GM21619 (cell line): ENCODE measurements around the gene ACAP3.

Experiments used
- ATAC-seq: cut with Tn5 transposase; IDR thresholded peaks from one replicate; pipeline ENCODE4 v1.9.1; 2021; ENCODE audit not compliant: unreplicated experiment

The ACAP3 gene

GRCh38 chr1:1331068-1331965, 23.6 kb upstream of the ACAP3 start, which contains the start of gene TAS1R3:
TAS1R3 (plus strand) TSS chr1:1331280; CDS start chr1:1331346, 66 bp downstream.
- no peak for ATAC-seq

- no peak for ATAC-seq
Observed at GRCh38 chr1:1330366-1331067, 22.8 kb upstream of the ACAP3 start.

GRCh38 chr1:1329304-1330210, 21.8 kb upstream of the ACAP3 start:
- ATAC-seq: no peak

- ATAC-seq: no peak
Observed at GRCh38 chr1:1328254-1328653, 20.5 kb upstream of the ACAP3 start.

- ATAC-seq: no peak
Observed at GRCh38 chr1:1327291-1327690, 19.6 kb upstream of the ACAP3 start.

- no peak for ATAC-seq
Observed at GRCh38 chr1:1326075-1326605, 18.4 kb upstream of the ACAP3 start.

GRCh38 chr1:1325288-1326074, 17.8 kb upstream of the ACAP3 start:
- no peak for ATAC-seq

- peak; percentile 67 for ATAC-seq
Observed at GRCh38 chr1:1324524-1325287, 17.0 kb upstream of the ACAP3 start, which contains the start of the genes CPTP and INTS11. CPTP (plus strand) TSS chr1:1324802; CDS start chr1:1326911, 2,109 bp downstream. INTS11 (minus strand) TSS chr1:1324660; CDS start chr1:1324608, 52 bp downstream.

- peak; percentile 24 for ATAC-seq
Observed at GRCh38 chr1:1324084-1324523, 16.4 kb upstream of the ACAP3 start.

GRCh38 chr1:1322952-1323351, 15.2 kb upstream of the ACAP3 start:
- no peak for ATAC-seq

GRCh38 chr1:1322418-1322817, 14.7 kb upstream of the ACAP3 start:
- ATAC-seq: no peak

GRCh38 chr1:1321477-1321876, 13.7 kb upstream of the ACAP3 start:
- no peak for ATAC-seq

- no peak for ATAC-seq
Observed at GRCh38 chr1:1320666-1321448, 13.1 kb upstream of the ACAP3 start.

- no peak for ATAC-seq
Observed at GRCh38 chr1:1319646-1319941, 11.9 kb upstream of the ACAP3 start.

- ATAC-seq: no peak
Observed at GRCh38 chr1:1318777-1319645, 11.3 kb upstream of the ACAP3 start.

GRCh38 chr1:1318131-1318652, 10.5 kb upstream of the ACAP3 start:
- ATAC-seq: no peak

- no peak for ATAC-seq
Observed at GRCh38 chr1:1317420-1317819, 9.7 kb upstream of the ACAP3 start.
